ENCODE results near the gene PER1.

GRCh38 chr17:8108972-8109660 lies 43.1 kb downstream of the PER1 start:
- TF ChIP-seq CTCF (IDR thresholded peaks at IDR 0.05) (no peak), POLR2A (IDR thresholded peaks at IDR 0.05) (no peak)

Data from lower leg skin (tissue), 3 donors.